Measurements from ENCODE around the gene KIR3DL3.
"Not testable (repeated sequence)": the region's sequence is repeated elsewhere in the genome, so short reads cannot be mapped to it uniquely, and the experiment has no call there.

KIR3DL3 gene

GRCh38 chr19:54772666-54773065 lies 48.4 kb downstream of the KIR3DL3 start:
- not testable (repeated sequence) for H3K27ac ChIP-seq

DNA sequence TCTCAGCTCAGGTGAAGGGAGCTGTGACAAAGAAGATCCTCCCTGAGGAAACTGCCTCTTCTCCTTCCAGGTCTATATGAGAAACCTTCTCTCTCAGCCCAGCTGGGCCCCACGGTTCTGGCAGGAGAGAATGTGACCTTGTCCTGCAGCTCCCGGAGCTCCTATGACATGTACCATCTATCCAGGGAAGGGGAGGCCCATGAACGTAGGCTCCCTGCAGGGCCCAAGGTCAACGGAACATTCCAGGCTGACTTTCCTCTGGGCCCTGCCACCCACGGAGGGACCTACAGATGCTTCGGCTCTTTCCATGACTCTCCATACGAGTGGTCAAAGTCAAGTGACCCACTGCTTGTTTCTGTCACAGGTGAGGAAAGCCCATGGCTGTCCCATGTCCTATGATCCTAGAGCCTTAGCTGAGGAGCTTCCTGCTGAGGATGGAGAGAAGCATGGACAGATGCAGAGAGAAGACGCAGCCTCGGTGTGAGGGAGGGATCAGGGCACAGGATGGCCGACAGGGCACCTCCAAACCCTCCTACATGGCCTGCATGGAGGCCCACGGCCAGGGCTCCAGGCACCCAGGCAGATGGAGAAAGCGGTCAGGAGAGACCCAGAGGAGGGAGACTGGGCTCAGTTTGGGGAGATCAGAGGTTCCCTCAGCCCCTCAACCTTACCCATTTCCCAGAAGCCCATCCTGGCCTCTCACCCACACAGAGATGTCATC lies 51.0 kb downstream of the KIR3DL3 start:
- not testable (repeated sequence) for H3K27ac ChIP-seq

DNA sequence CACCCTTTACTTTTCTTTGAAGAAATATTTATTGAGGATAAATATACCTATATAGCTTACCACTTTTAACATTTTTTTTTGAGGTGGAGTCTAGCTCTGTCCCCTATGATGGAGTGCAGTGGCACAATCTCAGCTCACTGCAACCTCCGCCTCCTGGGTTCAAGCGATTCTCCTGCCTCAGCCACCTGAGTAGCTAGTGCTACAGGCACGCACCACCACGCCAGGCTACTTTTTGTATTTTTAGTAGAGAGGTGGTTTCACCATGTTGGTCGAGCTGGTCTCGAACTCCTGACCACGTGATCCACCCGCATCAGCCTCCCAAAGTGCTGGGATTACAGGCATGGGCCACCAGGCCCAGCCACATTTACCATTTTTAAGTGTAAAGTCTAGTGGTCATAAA lies 51.6 kb downstream of the KIR3DL3 start:
- not testable (repeated sequence) for H3K27ac ChIP-seq

DNA sequence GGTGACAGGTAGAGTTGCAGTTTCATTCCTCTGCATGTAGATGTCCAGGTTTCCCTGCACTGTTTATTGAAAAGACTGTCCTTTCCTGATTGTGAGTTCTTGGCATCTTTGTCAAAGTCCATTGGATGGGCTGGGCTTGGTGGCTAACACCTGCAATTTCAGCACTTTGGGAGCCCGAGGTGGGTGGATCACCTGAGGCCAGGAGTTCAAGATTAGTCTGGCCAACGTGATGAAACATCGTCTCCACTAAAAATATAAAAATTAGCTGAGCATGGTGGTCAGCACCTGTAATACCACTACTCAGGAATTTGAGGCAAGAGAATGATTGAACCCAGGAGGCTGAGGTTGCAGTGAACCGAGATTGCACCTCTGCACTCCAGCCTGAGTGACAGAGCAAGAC lies 53.6 kb downstream of the KIR3DL3 start:
- not testable (repeated sequence) for H3K27ac ChIP-seq

DNA sequence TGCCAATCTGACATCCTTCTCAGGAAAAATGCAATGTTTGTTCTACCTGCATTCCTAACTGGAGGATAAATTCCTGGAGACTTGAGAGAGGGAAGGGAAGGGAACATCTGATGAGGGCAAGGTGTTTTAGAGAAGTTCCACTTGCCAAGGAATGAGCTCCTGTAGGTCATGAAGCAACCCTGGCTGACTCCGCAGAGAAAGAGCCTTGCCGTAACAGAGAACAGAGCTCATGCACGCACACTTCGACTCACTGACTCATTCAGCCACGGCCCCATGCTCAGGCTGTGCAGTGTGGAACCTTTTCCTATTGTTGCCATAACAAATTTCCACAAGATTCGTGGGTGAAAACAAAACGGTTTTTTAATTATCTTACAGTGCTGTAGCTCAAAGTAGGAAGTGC lies 54.7 kb downstream of the KIR3DL3 start:
- H3K27ac ChIP-seq = not testable (repeated sequence)

DNA sequence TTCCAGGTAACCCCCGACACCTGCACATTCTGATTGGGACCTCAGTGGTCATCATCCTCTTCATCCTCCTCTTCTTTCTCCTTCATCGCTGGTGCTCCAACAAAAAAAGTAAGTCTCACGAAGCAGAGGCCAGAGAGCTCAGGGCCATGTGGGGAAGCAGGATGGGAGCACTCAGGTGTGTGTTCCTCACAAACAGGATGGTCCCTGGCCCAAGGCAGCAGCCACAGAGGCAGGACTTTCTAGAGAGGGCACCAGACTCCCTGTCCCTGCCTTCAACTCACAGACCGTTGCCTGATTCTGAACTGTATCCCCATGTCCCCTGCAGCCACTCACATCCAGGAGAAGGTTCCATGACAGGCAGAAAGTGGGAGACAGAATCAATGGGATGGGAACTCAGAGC lies 58.7 kb downstream of the KIR3DL3 start:
- not testable (repeated sequence) for H3K27ac ChIP-seq

Data from C4-2B (cell line).